ENCODE data around the gene MSRB3.

DNA sequence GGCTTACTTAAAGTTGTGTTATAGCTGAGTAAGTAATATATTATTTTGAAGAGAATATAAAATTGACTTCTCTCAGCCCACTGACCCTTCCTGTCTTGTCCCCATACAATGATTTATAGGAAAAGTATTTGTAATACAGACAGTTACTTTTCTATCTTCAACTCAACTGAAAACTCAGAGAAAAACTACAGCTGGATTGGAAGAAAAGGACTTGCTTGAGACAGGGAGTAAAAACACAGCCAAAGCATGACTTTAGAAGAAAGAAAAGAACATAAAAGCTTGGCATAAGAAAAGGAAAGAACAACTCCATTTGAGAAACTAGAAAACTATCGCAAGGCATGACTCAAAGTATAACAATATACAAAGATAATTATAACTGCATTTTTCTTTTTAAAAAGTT lies 57.5 kb downstream of the MSRB3 start:
- no peak for TF ChIP-seq POLR2A (IDR thresholded peaks at IDR 0.05)
- TF ChIP-seq, protein P1, sequence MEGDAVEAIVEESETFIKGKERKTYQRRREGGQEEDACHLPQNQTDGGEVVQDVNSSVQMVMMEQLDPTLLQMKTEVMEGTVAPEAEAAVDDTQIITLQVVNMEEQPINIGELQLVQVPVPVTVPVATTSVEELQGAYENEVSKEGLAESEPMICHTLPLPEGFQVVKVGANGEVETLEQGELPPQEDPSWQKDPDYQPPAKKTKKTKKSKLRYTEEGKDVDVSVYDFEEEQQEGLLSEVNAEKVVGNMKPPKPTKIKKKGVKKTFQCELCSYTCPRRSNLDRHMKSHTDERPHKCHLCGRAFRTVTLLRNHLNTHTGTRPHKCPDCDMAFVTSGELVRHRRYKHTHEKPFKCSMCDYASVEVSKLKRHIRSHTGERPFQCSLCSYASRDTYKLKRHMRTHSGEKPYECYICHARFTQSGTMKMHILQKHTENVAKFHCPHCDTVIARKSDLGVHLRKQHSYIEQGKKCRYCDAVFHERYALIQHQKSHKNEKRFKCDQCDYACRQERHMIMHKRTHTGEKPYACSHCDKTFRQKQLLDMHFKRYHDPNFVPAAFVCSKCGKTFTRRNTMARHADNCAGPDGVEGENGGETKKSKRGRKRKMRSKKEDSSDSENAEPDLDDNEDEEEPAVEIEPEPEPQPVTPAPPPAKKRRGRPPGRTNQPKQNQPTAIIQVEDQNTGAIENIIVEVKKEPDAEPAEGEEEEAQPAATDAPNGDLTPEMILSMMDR (IDR thresholded peaks at IDR 0.05) = no peak

Data from esophagus squamous epithelium (tissue), 4 donors.